HFF-Myc (cell line): Measurements from ENCODE around the gene HELZ2.
"Not testable (repeated sequence)": the region's sequence is repeated elsewhere in the genome, so short reads cannot be mapped to it uniquely, and the experiment has no call there.

Experiments
- DNase-seq: peaks from one replicate; pipeline ENCODE4 v3.0.0-alpha.2; 2011; ENCODE audit warnings: low read depth; ENCODE audit errors: extremely low read depth
- H3K4me3 ChIP-seq: replicated peaks from 2 replicates; pipeline ENCODE4 v1.5.1; 2011; ENCODE audit warnings: low read depth, mild to moderate bottlenecking, control low read depth, low read length
- TF ChIP-seq, protein P1 (sequence below): IDR thresholded peaks from 2 replicates; pipeline ENCODE4 v1.5.1; 2012; ENCODE audit warnings: mild to moderate bottlenecking, low read depth, low read length, control low read depth; ENCODE audit errors: missing control alignments

Gene HELZ2

GRCh38 chr20:63618291-63618980 lies 44.4 kb upstream of the HELZ2 start:
- H3K4me3 ChIP-seq, result no peak overlapping the region
- no peak for DNase-seq
- TF ChIP-seq, protein P1, sequence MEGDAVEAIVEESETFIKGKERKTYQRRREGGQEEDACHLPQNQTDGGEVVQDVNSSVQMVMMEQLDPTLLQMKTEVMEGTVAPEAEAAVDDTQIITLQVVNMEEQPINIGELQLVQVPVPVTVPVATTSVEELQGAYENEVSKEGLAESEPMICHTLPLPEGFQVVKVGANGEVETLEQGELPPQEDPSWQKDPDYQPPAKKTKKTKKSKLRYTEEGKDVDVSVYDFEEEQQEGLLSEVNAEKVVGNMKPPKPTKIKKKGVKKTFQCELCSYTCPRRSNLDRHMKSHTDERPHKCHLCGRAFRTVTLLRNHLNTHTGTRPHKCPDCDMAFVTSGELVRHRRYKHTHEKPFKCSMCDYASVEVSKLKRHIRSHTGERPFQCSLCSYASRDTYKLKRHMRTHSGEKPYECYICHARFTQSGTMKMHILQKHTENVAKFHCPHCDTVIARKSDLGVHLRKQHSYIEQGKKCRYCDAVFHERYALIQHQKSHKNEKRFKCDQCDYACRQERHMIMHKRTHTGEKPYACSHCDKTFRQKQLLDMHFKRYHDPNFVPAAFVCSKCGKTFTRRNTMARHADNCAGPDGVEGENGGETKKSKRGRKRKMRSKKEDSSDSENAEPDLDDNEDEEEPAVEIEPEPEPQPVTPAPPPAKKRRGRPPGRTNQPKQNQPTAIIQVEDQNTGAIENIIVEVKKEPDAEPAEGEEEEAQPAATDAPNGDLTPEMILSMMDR, result no peak

DNA sequence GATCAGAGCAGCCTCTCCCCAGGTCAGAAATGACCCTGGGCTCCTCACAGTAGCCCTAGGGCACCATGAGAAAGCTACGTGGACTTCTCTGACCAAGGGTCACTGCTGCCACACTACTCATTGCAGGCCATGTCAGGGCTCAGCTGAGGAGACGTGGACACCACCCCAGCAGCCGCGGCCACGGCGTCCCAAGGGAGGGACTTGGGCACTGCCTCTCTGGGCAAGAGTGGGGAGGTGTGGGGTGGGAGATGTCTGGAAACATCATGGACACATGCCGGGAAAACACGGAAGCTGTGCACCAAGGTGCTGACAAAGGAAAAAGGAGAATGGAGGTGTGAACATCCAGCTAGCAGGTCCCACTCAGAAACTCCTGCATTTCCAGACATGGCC lies 43.8 kb upstream of the HELZ2 start:
- TF ChIP-seq, protein P1, result no peak
- H3K4me3 ChIP-seq, result no peak overlapping the region
- DNase-seq, result no peak

GRCh38 chr20:63617092-63617875 lies 43.2 kb upstream of the HELZ2 start:
- H3K4me3 ChIP-seq, result no peak overlapping the region
- DNase-seq, result no peak
- TF ChIP-seq, protein P1, result no peak

DNA sequence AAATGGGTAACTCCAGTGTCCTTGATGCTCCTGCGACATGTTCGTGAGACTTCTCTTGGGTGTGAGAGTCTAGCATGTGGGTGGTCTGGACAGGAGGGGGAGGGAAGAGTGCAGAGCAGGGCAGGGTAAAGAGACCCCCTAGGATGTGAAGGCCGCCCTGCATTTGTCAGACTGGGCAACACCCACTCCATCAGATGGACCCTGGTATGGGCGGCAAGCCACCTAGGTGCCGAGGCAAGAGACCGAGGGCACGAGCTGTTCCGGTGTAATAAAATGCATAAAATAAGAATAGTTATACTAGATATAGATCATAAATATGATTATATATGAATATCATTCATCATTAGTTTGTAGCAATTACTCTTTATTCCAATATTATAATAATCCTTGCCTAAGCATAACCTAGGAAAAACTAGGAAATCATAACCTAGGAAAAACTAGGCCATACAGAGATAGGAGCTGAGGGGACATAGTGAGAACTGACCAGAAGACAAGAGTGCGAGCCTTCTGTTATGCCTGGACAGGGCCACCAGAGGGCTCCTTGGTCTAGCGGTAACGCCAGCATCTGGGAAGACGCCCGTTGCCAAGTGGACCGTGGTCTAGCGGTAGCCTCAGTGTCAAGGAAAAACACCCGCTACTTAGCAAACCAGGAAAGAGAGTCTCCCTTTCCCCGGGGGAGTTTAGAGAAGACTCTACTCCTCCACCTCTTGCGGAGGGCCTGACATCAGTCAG lies 40.0 kb upstream of the HELZ2 start:
- H3K4me3 ChIP-seq, DNase-seq: not testable (repeated sequence)
- TF ChIP-seq, protein P1, result peak; percentile 17

GRCh38 chr20:63612276-63612931 lies 38.4 kb upstream of the HELZ2 start:
- H3K4me3 ChIP-seq, result no peak overlapping the region
- TF ChIP-seq, protein P1, result no peak
- no peak for DNase-seq

- TF ChIP-seq, protein P1, result no peak
- no peak for DNase-seq
- H3K4me3 ChIP-seq, result no peak overlapping the region
Observed at GRCh38 chr20:63611646-63612045, 37.6 kb upstream of the HELZ2 start.
